ENCODE results near the gene PAPPA2. TPM values are rescaled to one million over a fixed set of nuclear protein-coding genes. Genes with fewer than 3 reads are reported as not detected.

The PAPPA2 gene
- total RNA-seq, 1 donor from 2014 or later: under 0.01 TPM

DNA sequence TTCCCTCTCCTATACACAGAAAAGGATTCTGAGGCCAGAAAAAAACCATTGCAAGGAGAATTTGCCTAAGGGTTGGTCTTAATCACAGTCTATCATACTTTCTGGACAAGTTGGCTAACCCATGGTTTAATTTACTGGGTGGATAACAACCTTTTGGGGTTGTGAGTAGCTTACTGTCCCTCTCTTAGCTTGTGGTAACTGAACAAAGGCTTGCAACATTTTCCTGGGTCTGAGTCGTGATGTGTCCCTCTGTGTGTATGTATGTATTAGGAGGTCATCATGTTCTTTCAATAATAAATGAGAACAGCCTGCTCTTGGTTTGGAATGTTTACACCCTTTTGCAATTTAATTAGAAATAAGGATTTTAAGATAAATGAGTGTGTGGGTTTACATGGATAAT, 36.7 kb downstream of the PAPPA2 start:
- no peak for DNase-seq

DNA sequence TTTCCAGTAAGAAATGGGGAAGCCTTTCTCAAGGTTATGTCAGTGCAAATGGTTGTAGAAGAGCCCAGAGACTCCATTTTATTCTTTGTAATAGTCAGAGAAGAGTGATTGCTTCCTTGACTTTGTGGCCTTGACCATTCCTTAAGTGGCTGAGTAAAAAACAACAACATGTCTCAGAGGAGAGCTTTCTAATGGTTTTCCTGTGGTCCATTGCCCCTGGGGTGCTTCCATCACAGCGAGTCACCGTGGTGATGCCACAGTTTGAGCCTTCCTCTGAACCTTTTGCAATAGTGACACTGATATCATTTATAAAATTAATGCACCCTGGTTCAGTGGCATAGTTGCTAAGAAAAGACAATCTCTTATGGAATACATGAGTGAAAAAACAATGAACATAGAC, 38.6 kb downstream of the PAPPA2 start:
- no peak for DNase-seq

DNA sequence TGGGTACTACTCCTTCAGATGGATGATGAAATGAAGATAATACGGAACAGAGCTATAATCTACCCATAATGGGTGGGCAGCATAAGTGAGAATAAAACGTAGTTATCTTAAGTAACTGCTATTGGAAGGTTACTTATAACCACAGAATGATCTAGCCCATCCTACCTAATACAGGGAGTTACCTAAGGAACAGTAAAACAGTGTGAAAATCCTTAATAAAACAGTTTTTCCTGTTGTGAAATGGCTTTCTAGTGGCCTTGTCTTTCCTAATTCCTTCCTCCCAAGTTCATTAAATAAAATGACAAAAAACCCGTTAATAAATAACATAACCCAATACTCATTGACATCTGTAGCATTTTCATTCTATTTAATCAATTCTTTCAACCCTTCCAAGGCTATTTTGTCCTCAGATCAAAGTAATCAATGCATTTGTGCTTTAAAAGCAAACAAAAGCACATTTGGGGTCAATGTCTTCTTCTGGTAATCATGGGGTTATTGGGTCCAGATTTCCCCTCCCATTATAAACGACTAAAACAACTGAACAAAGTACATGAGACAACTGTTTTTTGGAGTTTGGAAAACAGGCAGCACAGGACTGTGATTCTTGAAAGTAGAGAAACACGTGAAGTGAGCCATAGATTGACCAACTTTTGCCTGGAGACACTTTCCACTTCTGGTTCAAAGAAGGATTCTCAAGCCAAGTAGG, 42.0 kb downstream of the PAPPA2 start:
- no peak for DNase-seq

DNA sequence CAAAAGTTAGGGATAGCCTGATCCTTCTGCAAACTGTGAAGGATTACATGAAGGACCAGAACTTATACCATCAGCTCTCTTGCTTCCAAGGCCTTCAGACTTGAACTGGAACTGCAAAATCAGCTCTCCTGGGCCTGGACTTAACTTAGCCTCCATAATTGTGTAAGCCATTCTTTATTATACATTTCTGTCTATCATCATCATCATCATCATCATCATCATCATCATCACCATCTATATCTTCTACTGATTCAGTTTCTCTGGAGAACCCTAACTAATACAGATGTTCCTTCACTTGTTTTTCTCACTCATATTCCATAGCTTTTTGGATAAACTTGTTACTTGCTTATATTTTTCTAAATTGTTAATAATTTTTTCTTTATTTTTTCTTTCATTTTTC, 50.0 kb downstream of the PAPPA2 start:
- no peak for DNase-seq

DNA sequence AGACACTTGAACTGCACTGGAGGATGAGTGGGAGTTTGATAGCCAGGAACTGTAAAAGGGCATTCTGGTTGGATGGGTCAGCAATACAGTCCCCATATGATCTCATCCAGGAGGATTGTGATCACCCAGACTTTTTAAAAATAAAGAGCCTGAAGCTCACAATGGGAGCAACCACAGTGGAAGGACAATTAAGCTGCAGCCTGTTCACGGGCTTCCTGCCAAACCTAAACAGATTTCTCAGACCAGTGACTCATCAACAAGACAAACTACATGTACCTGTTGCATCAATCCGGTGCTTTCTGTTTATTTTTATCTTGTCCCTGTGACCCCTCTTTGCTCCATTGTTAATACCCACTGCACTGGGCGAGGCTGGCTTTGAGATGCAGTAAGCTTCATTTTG, 52.3 kb downstream of the PAPPA2 start:
- DNase-seq: no peak

DNA sequence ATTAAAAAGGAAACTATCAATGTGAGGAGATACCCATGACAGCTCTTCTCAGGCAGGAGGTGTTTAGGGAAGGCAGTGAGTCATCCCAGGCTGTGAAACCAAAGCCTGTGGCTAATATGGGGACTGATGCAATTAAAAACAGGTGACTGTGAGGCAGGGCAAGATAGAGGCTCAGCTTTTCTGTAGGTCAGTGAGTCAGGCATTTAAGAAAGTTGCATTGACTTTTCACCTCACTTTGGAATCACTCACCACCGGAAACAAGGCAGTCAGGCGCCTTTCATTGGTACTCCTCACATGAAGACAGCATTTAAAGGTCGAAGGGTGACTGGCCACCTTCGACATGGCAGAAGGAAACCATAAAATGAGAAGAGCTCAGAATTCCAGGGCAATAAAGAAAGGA, 54.5 kb downstream of the PAPPA2 start:
- DNase-seq: no peak

DNA sequence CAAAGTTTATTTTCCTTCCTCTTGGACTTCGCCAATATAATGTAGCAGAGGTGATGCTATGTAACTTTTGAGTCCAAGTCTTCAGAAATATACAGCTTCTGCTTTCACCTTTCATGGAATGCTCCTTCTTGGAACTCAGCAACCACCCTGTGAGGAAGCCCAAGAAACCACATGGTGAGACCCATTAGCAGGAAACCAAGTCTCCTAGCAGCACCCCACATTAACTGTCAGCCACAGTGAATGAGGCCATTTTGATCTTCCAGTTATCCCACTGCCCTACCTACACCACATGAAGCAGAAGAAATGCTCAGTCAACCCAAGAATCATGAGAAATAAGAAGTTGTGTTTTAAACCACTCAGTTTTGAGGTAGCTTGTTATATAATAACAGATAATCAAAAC, 58.2 kb downstream of the PAPPA2 start:
- no peak for DNase-seq

DNA sequence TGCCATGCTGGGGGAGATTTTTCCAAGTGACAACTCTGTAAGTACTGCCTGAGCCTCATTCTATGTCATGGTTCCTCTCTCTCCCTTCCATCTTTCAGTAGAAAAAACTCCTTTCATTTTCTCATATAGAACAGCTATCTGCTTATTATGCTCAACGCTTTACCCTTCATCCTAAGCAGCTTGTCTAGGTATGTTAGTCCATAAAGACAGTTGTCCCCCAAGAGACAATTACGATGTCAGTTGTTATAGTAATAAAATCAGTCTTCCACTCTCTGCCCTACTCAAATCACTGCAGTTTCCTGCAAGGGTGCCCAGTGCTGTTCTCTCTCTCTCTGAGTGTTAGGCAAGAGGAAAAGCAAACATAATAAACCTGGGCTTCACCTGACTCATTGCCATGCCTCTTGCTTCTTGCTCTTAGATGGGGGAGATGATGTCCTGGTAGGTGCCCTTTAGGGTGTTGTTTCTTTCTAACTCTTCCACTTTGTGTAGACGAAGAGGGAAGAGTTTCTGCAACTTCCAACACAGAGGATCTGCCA, 59.4 kb downstream of the PAPPA2 start:
- no peak for DNase-seq

DNA sequence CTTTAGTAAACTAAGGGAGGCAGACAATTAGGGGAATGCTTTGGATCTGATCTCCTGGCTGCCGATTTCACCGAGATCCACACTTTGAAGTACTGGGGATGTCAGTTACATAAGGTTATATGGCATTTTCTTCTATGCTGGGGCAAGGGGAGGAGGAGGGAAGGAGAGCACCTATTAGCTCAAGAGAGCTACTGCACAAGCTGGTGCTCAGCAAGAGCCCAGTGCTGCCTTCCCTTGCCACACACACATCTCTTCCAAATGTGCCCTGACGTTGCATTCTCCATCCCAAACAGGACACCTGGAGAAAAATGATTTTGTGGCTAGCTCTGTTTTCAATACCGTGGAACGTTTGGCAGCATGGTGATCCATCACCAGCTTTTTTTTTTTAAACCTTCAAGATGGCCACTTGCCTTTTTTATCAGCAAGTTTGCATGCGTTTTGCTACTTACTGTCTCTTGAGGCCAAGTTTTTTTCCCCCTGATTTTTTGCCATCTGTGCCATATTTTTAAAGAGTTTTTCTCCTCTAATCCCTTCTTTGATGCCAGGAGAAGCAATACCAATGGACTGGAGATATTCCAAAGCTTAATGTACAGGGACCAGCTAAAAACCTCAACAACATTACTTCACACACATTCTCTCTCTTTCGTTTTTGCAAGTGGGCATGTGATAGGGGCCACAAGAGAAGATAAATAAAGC, 66.6 kb downstream of the PAPPA2 start:
- no peak for DNase-seq

DNA sequence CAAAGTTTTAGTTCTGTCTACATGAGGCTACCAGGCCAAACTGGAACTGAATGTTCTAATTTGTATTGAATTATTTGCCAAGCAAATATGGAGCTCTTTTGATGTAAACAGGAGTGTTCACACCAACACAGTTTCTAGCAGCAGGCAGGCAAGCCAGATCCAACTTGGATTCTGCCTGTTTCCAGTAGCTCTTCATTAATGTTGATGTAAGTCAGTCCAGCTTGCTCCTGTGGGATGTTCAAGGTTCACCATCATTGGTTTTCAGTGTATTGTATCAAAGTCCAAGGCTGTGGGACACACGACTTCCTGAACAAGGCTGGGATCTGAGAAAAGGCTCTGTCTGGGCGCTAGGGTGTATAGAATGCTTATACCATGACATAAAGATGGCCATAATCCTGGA, 68.1 kb downstream of the PAPPA2 start:
- DNase-seq: no peak

DNA sequence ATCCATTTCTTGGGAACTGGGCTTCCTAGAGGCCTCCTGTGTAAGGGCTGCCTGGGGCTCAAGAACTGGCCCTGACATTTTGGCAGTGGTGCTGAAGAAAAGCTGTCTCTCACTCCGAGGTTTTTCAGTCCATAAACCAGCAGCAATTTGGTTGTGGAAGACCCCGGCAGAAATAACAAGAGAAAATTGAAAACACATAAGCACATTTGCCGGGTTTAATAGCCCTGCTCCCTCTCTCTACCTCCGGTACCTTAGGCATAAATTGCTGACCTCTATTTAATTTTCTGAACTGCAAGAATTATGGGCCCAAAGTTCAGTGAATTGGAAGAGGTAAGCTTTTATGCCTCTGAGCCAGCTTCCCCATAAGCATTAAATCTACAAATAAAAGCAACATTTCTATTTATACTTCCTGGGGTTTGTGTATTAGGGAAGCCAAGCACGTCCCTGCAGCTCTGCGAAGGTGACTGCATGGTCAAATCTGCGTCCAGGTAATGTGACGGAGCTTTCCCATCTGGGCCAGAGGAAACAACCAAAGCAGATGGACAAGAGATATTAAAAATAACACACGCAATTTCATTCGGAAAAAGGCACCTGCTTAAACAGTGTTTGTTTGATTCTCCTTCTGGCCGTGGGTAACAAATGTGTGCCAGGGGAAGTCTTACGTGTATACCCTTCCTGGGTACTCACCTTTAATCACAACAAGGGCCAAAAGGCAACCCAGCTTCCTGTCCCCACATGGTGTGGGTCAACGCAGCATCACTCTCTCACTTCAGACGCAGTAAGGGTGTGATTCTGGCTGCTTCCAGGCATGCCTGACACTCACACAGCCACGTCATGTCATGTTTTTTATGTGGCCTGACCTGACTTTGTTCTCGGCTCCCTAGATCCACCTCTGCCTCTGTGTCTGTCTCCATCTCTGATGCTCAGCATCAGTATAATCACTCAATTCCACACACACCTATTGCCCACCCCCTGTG, 69.2 kb downstream of the PAPPA2 start:
- DNase-seq: no peak

DNA sequence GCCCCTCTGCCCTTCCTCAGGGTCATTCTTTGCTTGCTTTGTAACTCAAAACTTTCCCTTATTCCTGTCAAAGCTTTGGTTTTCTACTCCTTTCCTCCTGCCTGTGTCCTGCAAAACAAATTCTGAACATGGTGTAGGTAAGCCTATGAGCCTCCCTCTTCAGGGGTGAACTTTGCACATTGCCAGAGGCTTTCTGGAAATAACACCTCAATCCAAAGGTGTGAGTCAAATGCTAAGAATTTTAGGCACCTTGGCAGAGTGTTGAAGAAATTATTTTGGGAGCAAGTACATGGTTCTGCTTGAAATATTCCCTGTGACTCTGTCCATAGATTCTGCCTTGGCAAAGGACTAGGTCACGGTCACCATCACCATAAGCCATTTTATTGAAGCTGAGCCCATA, 70.0 kb downstream of the PAPPA2 start:
- no peak for DNase-seq

DNA sequence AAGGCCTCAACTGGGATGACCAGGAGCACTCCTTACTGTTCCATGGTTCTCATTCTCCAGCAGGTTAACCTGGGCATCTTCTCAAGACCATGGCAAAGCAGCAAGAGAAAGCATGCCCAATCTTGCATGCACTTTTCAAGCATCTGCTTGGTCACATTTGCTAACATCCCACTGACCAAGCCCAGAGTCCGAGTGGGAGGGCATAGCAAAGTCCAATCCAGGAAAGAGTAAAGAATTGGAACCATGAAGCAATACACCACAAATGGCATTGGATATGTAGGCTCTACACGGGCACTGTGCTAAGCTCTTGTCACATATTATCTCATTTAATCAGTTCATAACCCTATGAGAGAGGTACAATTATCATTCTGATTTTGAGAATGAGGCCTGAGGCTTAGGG, 73.6 kb downstream of the PAPPA2 start:
- DNase-seq: no peak

DNA sequence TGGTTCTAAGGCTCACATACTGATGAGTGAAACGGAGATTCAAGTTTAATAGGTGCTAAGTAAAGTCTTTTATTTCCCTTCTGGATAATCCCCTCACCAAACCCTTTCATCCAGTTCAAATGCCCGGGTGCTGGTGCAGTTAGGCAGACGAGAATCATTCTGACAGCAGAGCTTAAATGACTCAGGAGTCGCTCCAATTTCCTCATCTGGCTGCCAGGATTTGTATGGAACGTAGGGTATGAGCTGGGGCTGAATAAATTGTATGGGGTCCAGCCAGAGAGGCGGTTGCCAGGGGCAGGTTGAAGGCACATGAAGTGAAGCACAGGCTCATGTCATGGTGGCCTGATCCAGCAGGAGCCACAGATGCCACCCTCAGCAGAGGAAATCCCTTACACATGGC, 76.0 kb downstream of the PAPPA2 start:
- no peak for DNase-seq

DNA sequence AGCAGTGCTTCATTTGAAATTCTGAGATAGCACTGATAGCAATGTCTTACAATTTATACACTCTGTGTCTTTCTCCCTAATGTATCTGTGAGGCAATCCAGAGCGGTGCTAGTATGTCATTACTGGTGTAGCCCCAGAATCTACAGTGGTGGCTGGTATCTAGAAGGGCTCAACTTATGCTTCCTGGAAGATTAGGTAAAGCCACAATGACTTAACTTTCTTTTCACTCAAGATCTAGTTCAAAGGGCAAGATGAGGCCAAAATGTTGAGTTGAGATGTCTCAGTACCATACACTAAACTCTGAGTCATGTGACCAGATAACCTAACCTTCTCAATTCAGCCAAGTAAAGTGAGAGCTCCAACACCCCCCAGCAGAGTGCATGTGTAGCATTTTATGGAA, 77.5 kb downstream of the PAPPA2 start:
- no peak for DNase-seq

DNA sequence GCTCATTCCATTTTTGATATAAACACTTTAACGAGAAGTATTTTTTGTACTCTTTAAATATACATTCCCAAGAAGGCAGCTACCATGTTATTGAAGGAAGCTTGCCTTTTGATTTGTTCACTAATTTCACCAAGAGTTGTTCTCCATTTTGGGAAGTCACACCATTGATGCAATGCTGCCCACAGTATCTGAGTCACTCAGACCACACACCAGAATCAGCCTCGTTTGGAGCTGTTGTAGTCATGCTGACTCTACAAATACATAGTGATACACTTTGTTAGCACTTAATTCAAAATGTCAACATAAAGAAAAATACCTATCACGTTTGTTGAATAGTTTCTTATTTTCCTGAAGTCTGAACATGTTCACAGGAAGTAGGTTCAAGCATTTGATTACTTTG, 78.7 kb downstream of the PAPPA2 start:
- DNase-seq: no peak

DNA sequence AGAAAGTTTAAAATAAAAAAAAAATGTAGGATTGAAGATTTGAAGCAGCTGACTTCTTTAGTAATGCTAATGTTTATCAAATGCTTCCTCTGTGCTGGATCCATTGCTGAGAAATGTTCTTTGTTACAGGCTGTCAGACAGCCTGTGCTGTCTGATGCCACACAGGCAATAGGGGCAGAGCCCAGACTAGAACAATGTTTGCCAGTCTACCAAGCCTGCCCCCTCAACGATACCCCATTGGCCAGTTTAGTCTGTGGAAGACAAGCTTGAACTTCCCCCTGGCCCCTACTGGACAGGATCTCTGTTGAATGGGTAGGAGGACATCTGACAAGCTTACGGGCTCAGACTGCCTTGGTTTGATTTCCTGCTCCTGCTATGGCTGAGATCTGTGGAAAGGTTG, 79.4 kb downstream of the PAPPA2 start:
- no peak for DNase-seq

DNA sequence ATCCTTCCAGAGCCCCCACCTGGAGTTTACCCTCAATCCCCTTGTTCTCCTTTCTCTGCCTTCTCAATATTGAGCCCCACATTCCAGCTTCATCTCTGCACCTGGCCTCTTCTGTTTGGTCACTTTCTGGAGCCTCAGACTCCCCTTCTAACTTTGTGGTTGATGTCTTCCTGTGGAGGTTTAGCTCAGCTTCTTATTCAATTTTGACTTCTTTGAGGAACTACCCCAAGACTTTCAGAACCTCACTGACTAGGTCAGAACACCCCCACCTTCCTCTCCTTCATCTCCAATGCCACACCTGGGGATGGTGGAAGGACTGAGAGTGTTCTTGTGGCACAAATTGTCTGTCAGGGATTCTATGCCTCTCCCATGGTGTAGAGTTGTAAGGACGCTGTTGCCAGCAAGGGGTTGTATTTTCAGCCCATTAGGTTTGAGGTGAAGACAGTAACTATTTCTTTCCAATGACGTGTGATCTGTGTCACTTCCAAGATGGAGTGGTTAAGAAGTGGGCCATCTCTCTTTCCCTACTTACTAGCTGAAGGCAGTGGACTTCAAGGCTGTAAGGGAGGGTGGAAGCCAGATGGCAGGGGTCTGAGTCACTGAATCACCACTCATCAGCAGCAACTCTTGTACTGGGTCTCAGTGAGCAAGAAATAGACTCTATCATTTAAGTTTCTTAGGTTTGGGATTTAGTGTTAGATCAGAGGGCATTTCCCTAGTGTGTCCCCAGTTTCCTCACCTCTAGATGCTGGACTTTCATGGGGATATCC, 80.6 kb downstream of the PAPPA2 start:
- DNase-seq: no peak

DNA sequence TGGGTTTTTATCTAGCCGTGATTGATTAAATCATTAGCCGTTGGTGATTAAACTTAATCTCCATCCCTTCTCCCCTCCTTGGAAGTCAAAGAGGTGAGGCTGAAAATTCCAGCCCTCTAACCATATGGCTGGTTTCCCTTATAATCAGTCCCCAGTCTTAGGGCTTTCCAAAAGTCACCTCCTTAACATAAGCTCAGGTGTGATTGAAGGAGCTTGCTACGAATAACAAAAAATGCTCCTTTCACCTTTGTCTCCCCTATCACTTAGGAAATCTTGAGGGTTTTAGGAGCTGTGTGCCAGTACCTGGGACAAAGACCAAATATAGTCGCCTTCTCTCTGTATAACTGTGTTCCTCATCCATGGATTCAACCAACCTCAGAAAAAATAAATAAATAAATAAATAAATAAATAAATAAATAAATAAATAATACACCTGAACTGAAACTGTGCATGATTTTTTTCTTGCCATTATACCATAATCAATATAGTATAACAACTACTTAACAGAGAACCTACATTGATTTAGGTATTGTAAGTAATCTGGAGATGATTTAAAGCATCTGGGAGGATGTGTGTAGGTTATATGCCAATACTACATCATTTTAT, 82.2 kb downstream of the PAPPA2 start:
- no peak for DNase-seq

DNA sequence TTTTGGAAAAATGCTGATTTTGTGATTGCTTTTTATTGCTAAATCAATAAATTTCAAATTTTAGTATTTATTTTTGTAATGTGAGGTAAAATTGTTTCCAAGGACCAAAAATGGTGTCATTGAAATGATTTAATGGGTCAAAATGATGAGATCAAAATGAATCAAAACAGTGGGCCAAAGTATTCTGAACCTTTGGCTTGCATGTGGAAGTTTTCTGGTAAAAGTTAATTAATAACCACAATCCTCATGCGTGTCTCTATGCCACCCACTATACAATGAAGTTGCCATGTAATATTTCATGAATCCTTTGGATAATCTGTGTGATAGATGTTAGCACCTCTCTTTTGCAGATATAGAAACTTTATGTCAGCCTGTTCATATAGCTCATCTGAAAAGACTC, 83.8 kb downstream of the PAPPA2 start:
- no peak for DNase-seq

DNA sequence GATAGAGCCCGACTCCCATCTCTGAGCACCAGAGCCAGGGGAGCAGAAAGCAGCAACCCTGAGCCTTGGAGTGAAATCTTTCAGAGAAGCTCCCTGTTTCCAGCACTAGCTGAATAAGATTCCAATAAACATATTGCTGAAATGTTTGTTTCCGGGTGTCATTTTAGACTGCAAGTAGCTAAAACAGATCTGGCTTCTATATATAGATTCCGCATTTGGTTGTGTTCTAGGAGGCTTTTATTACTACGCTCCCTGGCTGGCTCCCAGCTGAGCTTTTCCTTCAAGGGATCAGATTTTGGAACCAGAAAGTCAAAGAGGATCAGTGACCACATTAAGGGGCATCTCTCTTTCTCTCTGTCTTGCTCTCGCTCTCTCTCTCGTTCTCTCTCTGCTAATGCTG, 88.2 kb downstream of the PAPPA2 start:
- no peak for DNase-seq

Measured in dermis blood vessel endothelial cell (primary cell).